Mesendoderm (in vitro differentiated cells): ENCODE results near the gene HOXC6.

Source experiments
- DNase-seq: peaks from one replicate; pipeline ENCODE4 v3.0.0; 2013
- H2AK5ac ChIP-seq: 2 replicates; pipeline ENCODE4 v1.6.1; 2013; ENCODE audit warnings: low read length, inconsistent platforms
- H2BK120ac ChIP-seq: 2 replicates; pipeline ENCODE4 v1.6.1; 2013; ENCODE audit warnings: low read depth, mild to moderate bottlenecking, low read length, moderate library complexity, mixed read lengths
- H2BK15ac ChIP-seq: replicated peaks from 2 replicates; pipeline ENCODE4 v1.6.1; 2013; ENCODE audit warnings: low read depth, mild to moderate bottlenecking, moderate library complexity
- H2BK5ac ChIP-seq: 2 replicates; pipeline ENCODE4 v1.6.1; 2013; ENCODE audit warnings: low read length, inconsistent platforms
- H3K18ac ChIP-seq: 2 replicates; pipeline ENCODE4 v1.6.1; 2013; ENCODE audit warnings: mild to moderate bottlenecking, low read length, mixed read lengths
- H3K23ac ChIP-seq: one replicate; pipeline ENCODE4 v1.6.1; 2013; ENCODE audit warnings: low read length
- H3K27ac ChIP-seq: 2 replicates; pipeline ENCODE4 v1.5.1; 2013; ENCODE audit warnings: low read depth, mild to moderate bottlenecking, inconsistent platforms, low read length, moderate library complexity
- H3K27me3 ChIP-seq: 2 replicates; pipeline ENCODE4 v1.6.1; 2013; ENCODE audit warnings: low read length, control low read depth, mild to moderate bottlenecking, inconsistent platforms; ENCODE audit not compliant: insufficient read depth, poor library complexity
- H3K36me3 ChIP-seq: 2 replicates; pipeline ENCODE4 v1.6.1; 2013; ENCODE audit warnings: low read length, inconsistent platforms; ENCODE audit not compliant: control insufficient read depth, insufficient read depth
- H3K4ac ChIP-seq: one replicate; pipeline ENCODE4 v1.6.1; 2013; ENCODE audit warnings: low read depth, mild to moderate bottlenecking, low read length, moderate library complexity
- H3K4me1 ChIP-seq: 2 replicates; pipeline ENCODE4 v1.6.1; 2013; ENCODE audit warnings: low read depth, low read length, inconsistent platforms; ENCODE audit not compliant: control insufficient read depth
- H3K4me2 ChIP-seq: 2 replicates; pipeline ENCODE4 v1.6.1; 2013; ENCODE audit warnings: low read length
- H3K4me3 ChIP-seq: 2 replicates; pipeline ENCODE4 v1.5.1; 2013; ENCODE audit warnings: mild to moderate bottlenecking, low read length
- H3K56ac ChIP-seq: one replicate; pipeline ENCODE4 v1.6.1; 2013; ENCODE audit warnings: low read length
- H3K79me1 ChIP-seq: 2 replicates; pipeline ENCODE4 v1.6.1; 2013; ENCODE audit warnings: low read length, inconsistent platforms
- H3K79me2 ChIP-seq: 2 replicates; pipeline ENCODE4 v1.6.1; 2013; ENCODE audit warnings: mild to moderate bottlenecking, low read length; ENCODE audit not compliant: control insufficient read depth, insufficient read depth
- H3K9ac ChIP-seq: 2 replicates; pipeline ENCODE4 v1.6.1; 2013; ENCODE audit warnings: low read length, inconsistent platforms
- H4K5ac ChIP-seq: one replicate; pipeline ENCODE4 v1.6.1; 2013; ENCODE audit warnings: low read length
- H4K8ac ChIP-seq: one replicate; pipeline ENCODE4 v1.6.1; 2013; ENCODE audit warnings: low read depth, mild to moderate bottlenecking, control low read depth, low read length, moderate library complexity
- WGBS: extraction: QIAGEN DNeasy Blood & Tissue Kit; methylation state at CpG from one replicate; pipeline ENCODE4 v1.1.7; 2013; ENCODE audit warnings: low lambda C conversion rate, missing lambda C conversion rate; ENCODE audit not compliant: insufficient coverage; ENCODE audit errors: extremely low coverage; 5-methylcytosine and 5-hydroxymethylcytosine counted together

HOXC6 gene

DNA sequence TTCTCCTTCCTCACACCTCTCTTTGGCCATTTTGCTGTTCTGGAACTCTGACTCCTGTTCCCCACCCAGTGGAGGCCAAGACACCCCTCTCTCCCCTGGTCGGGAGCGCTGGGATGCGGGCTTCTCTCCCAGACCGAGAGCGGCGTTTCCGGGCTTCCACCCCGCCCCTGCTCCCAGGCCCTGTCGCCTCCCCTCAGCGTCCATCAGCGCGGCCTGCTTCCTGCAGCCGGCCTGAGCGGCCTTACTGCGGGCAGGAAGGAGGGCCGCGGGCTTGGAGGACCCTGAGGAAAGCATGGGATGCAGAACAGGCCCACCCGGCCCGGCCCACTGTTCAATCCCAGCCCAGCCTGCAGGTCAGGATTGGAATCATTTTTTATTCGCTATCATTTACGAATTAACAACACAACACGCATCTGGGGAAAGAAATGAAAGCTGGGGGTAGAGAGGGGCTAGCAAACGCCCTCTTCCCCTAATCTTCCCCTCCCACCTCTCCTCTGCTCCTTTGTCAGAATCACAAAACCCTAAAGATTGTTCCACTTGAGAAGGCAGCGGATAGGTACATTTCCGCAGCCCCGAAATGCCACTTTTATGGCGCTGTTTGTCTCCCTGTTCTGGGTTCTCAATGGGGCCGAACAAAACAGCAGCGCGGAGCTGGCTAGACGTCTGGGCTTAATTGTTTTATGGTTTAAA is 23.3 kb upstream of the HOXC6 start:
- no peak for DNase-seq
- H3K9ac ChIP-seq: no peak overlapping the region
- H3K18ac ChIP-seq: no peak overlapping the region
- H3K36me3 ChIP-seq: no peaks in the 10 kb centered on the region
- H2BK5ac ChIP-seq: no peak overlapping the region
- no peak overlapping the region for H3K23ac ChIP-seq
- H3K27ac ChIP-seq: no peak overlapping the region
- no peak overlapping the region for H3K56ac ChIP-seq
- H3K27me3 ChIP-seq: peaks cover 95% of the 10 kb centered on the region
- no peaks in the 10 kb centered on the region for H3K79me2 ChIP-seq
- no peak overlapping the region for H4K5ac ChIP-seq
- no peaks in the 10 kb centered on the region for H3K4me1 ChIP-seq
- no peak overlapping the region for H3K4me2 ChIP-seq
- H3K4me3 ChIP-seq: no peak overlapping the region
- H2BK15ac ChIP-seq: no peak overlapping the region
- no peak overlapping the region for H4K8ac ChIP-seq
- WGBS: no CpG with 5 or more reads among the region's 31 CpGs
- no peak overlapping the region for H2AK5ac ChIP-seq
- H3K4ac ChIP-seq: no peak overlapping the region
- no peaks in the 10 kb centered on the region for H3K79me1 ChIP-seq
- no peak overlapping the region for H2BK120ac ChIP-seq

DNA sequence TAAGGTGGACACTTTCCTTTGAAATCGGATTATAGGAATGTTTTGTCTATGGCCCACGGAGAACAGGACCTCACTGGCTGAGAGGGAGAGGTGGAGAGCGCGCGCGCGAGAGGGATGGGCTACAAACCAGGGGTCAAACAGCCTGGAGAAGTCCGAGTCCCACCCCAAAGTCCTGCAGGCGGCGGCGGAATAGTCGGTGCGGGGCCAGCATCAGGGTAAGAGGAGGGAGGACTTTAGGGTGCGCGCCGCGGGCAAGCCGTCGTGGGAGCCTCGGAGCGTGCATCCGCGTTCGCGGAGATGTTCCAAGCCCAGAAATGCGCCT is 22.7 kb upstream of the HOXC6 start:
- H3K56ac ChIP-seq: no peak overlapping the region
- H3K36me3 ChIP-seq: no peaks in the 10 kb centered on the region
- H3K18ac ChIP-seq: no peak overlapping the region
- no peak overlapping the region for H3K9ac ChIP-seq
- H3K27me3 ChIP-seq: peaks cover 95% of the 10 kb centered on the region
- no peak overlapping the region for H2BK5ac ChIP-seq
- H3K79me2 ChIP-seq: no peaks in the 10 kb centered on the region
- H2BK15ac ChIP-seq: no peak overlapping the region
- no peak overlapping the region for H3K4ac ChIP-seq
- H2AK5ac ChIP-seq: no peak overlapping the region
- DNase-seq: no peak
- H4K5ac ChIP-seq: no peak overlapping the region
- no CpG with 5 or more reads among the region's 26 CpGs for WGBS
- no peak overlapping the region for H3K4me3 ChIP-seq
- no peak overlapping the region for H3K27ac ChIP-seq
- no peak overlapping the region for H3K23ac ChIP-seq
- H4K8ac ChIP-seq: no peak overlapping the region
- no peaks in the 10 kb centered on the region for H3K4me1 ChIP-seq
- no peak overlapping the region for H3K4me2 ChIP-seq
- no peak overlapping the region for H2BK120ac ChIP-seq
- H3K79me1 ChIP-seq: no peaks in the 10 kb centered on the region

DNA sequence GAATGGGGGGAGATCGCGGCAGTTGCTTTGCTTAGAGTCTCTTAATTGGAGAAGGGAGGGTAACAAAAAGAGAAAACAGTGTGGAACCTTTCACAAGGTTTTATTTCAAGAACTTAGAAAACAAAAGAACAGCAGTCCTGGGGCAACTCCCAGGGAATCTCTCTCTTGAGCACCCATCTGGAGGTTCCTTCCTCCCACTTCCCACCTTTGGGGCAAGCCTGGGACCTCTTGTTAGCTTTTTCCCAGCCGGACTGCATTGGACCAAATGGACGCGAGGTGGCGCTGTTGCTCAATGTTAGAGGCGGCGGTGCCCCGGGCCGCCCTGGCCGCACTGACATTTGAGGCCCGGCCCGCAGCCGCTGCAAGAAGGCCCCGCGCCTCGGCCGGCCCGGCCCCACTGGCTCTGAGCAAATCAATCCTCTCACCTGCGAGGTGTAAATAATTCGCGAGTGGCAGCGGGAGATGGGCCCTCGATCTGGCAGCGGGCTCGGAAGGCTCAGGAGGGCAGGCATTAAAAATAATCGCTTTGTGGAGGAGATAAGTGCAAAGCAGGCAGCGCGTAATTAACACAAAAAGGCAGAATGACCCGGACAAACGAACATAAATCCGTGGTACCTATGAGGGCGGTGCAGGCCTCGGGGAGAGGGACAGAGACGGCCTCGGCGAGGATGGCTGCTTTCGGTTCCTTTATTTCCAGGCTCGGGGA is 22.2 kb upstream of the HOXC6 start:
- no peak overlapping the region for H3K4me2 ChIP-seq
- no peaks in the 10 kb centered on the region for H3K4me1 ChIP-seq
- DNase-seq: peak; percentile 86
- no peak overlapping the region for H3K18ac ChIP-seq
- H3K36me3 ChIP-seq: no peaks in the 10 kb centered on the region
- H3K9ac ChIP-seq: no peak overlapping the region
- peaks cover 95% of the 10 kb centered on the region for H3K27me3 ChIP-seq
- H3K27ac ChIP-seq: no peak overlapping the region
- no peak overlapping the region for H4K8ac ChIP-seq
- no peak overlapping the region for H3K4ac ChIP-seq
- H3K4me3 ChIP-seq: no peak overlapping the region
- H2BK15ac ChIP-seq: no peak overlapping the region
- no peak overlapping the region for H2AK5ac ChIP-seq
- no peak overlapping the region for H2BK5ac ChIP-seq
- H3K23ac ChIP-seq: no peak overlapping the region
- H3K79me1 ChIP-seq: no peaks in the 10 kb centered on the region
- no CpG with 5 or more reads among the region's 39 CpGs for WGBS
- H3K79me2 ChIP-seq: no peaks in the 10 kb centered on the region
- H4K5ac ChIP-seq: no peak overlapping the region
- H2BK120ac ChIP-seq: no peak overlapping the region
- no peak overlapping the region for H3K56ac ChIP-seq

DNA sequence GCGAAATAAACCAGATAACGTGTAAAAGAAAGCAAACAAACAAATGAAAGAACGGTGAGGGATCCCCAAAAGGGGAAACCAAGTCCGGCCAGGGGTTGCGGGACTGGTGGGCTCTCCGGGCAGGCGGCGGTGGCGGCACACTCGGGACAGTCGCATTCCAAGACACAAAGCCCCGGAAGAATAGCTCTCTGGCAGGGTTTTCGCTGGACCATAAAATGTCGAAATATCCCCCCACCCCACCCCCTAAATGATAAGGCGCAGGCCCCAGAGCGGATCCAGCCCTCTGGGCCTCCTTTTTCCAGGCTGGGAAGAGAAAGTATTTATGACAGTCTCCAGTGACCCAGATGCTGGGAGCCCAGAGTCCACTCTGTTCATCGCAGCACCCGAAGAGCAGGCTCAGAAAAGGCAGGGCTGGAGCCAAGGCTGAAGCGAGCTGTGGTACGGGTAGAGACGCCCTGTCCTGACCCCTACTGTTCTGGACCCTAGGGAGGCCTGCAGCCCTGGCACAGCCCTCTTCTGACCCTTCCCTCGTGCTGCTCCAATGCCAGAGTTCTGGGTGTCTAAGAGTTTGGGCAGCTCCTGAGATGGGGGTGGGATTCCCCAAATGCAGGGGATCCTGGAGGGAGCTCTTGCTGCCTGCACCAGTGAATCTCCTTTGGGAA is 21.6 kb upstream of the HOXC6 start:
- H3K79me2 ChIP-seq: no peaks in the 10 kb centered on the region
- DNase-seq: no peak
- peaks cover 93% of the 10 kb centered on the region for H3K27me3 ChIP-seq
- no peak overlapping the region for H2BK15ac ChIP-seq
- H2BK120ac ChIP-seq: no peak overlapping the region
- H4K8ac ChIP-seq: no peak overlapping the region
- H3K4me2 ChIP-seq: no peak overlapping the region
- H3K4me1 ChIP-seq: no peaks in the 10 kb centered on the region
- no peak overlapping the region for H2BK5ac ChIP-seq
- H3K23ac ChIP-seq: no peak overlapping the region
- H3K18ac ChIP-seq: no peak overlapping the region
- WGBS: no CpG with 5 or more reads among the region's 22 CpGs
- no peak overlapping the region for H4K5ac ChIP-seq
- H3K4me3 ChIP-seq: no peak overlapping the region
- H3K27ac ChIP-seq: no peak overlapping the region
- no peaks in the 10 kb centered on the region for H3K36me3 ChIP-seq
- no peak overlapping the region for H2AK5ac ChIP-seq
- H3K79me1 ChIP-seq: no peaks in the 10 kb centered on the region
- no peak overlapping the region for H3K9ac ChIP-seq
- no peak overlapping the region for H3K56ac ChIP-seq
- H3K4ac ChIP-seq: no peak overlapping the region

DNA sequence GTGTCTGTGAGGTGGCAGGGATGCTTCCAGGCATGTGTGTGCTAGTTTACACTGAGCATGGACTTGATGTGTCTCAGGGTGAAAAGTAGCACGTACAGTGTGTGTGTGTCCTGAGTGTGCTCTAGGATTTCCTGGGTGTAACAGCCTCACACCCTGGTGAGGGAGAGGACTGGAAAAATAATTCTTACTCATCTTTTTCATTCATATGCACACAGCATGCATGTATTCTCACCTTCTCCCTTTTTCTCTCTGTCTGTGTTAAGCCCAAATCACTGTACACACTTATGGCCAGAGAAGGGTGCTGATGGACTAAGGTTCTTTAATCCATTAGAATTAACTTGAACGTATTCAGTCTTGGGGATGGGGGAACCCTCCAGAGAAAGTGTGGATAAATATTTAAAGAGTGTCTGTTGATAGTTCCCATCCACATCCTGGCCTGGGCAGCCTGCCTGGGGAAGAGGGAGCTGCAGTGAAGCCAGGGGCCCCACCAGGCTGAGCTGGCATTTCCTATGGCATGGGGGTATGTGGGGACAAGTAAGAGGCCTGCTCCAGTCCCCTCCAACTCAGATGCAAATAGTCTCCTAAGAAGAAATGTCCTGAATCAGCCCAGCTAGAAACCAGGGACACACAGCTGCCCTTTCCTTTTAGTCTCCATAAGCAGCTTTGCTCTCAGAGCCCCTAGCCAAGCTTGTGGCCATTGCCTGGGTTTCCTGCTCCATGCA is 20.5 kb upstream of the HOXC6 start:
- WGBS: no CpG with 5 or more reads among the region's 2 CpGs
- no peak overlapping the region for H2BK5ac ChIP-seq

More for the DNA sequence above, 20.5 kb upstream of the HOXC6 start:
- no peak overlapping the region for H2BK120ac ChIP-seq
- no peaks in the 10 kb centered on the region for H3K36me3 ChIP-seq
- H3K4ac ChIP-seq: no peak overlapping the region
- H2BK15ac ChIP-seq: no peak overlapping the region
- no peak overlapping the region for H3K18ac ChIP-seq
- no peaks in the 10 kb centered on the region for H3K79me2 ChIP-seq
- no peak overlapping the region for H3K27ac ChIP-seq
- no peak overlapping the region for H3K56ac ChIP-seq
- no peak overlapping the region for H3K23ac ChIP-seq
- H3K9ac ChIP-seq: no peak overlapping the region
- DNase-seq: no peak
- no peaks in the 10 kb centered on the region for H3K79me1 ChIP-seq
- no peak overlapping the region for H4K8ac ChIP-seq
- H3K27me3 ChIP-seq: peaks cover 87% of the 10 kb centered on the region
- H3K4me3 ChIP-seq: no peak overlapping the region
- H2AK5ac ChIP-seq: no peak overlapping the region
- H3K4me2 ChIP-seq: no peak overlapping the region
- H3K4me1 ChIP-seq: no peaks in the 10 kb centered on the region
- no peak overlapping the region for H4K5ac ChIP-seq
